ENCODE measurements around the gene HNRNPF.

- TF ChIP-seq CTCF (IDR thresholded peaks at IDR 0.05) (no peak), POLR2A (IDR thresholded peaks at IDR 0.05) (no peak)
These were observed 61.0 kb downstream of the HNRNPF start for GRCh38 chr10:43347997-43348396.

Measured in esophagus squamous epithelium (tissue), 4 donors.